Measurements from ENCODE around the gene FAF1.
"Not testable (repeated sequence)": the region's sequence is repeated elsewhere in the genome, so short reads cannot be mapped to it uniquely, and the experiment has no call there.

Gene FAF1

GRCh38 chr1:50833216-50833615 is 126.9 kb downstream of the FAF1 start:
- no peak for DNase-seq

GRCh38 chr1:50832167-50832566 is 127.9 kb downstream of the FAF1 start:
- DNase-seq, result no peak

- no peak for DNase-seq
Observed at GRCh38 chr1:50831300-50832061, 128.6 kb downstream of the FAF1 start.

- DNase-seq, result no peak
Observed at GRCh38 chr1:50830621-50831020, 129.4 kb downstream of the FAF1 start.

- DNase-seq, result no peak
Observed at GRCh38 chr1:50829014-50829958, 130.8 kb downstream of the FAF1 start.

- DNase-seq, result no peak
Observed at GRCh38 chr1:50827546-50827945, 132.5 kb downstream of the FAF1 start.

- not testable (repeated sequence) for DNase-seq
Observed at GRCh38 chr1:50826792-50827191, 133.3 kb downstream of the FAF1 start.

DNA sequence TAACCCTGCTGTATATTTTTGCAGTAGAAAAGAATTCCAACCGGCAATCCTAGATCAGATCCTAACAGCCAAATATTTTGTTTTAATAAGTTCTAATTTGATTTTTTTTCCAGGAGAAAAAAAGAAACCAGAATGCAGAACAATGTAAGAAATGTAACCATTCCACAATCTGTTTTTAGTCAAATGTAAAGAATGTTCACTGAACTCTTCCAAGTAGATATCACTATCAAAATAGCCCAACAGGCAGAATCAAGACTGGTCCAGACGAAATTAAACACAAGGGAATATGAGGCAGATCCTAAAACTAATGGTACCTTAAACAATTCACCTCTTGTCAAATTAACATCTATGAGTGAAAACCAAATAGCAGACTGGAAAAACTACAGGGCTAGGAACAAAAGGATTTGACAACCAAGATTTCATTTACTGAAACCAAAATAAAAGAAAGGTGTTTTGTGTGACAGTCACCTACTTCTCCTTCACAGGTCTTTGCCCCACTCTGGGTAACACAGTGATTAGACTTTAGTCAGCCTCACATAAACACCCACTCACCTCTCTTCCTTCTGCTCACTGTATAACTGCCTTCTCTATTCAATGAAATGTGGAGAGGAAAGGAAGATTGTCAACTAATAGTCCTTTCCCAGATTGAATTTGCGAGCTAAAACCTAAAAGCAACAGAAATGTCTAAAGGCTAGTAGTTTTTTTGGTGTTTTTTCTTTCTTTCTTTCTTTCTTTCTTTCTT is 137.9 kb downstream of the FAF1 start:
- DNase-seq, result no peak

DNA sequence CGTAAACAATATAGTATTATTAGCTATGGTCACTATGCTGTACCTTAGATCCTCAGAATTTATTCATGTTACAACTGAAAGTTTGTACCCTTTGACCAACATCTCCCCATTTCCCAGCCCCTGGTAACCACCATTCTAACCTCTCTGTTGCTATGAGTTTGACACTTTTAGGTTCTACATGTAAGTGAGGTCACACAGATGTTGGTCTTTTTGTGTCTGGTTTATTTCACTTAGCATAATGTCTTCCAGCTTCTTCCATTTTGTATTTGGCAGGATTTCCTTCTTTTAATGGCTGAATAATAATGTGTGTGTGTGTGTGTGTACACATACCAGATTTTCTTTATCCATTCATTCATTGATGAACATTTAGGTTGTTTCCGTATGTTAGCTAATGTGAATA is 139.5 kb downstream of the FAF1 start:
- no peak for DNase-seq

- no peak for DNase-seq
Observed at GRCh38 chr1:50812346-50812745, 147.7 kb downstream of the FAF1 start.

GRCh38 chr1:50808296-50808695 is 151.8 kb downstream of the FAF1 start:
- DNase-seq, result no peak

- DNase-seq, result no peak
Observed at GRCh38 chr1:50796272-50796671, 163.8 kb downstream of the FAF1 start.

- no peak for DNase-seq
Observed at GRCh38 chr1:50793521-50793920, 166.5 kb downstream of the FAF1 start.

DNA sequence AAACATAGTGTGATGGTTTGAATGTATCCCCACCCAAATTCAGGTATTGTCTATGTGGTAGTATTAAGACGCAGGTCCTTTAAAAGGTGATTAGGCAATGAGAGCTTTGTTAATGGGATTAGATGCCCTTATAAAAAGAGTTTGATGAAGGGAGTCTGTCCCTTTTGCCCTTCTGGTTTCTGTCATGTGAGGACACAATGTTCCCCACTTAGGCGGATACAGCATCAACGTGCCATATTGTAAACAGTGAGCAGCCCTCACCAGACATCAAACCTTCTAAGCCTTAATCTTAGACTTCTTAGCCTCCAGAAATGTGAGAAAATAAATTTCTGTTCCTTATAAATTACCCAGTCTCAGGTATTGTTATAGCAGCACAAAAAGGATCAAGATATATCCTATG is 172.8 kb downstream of the FAF1 start:
- DNase-seq, result no peak

DNA sequence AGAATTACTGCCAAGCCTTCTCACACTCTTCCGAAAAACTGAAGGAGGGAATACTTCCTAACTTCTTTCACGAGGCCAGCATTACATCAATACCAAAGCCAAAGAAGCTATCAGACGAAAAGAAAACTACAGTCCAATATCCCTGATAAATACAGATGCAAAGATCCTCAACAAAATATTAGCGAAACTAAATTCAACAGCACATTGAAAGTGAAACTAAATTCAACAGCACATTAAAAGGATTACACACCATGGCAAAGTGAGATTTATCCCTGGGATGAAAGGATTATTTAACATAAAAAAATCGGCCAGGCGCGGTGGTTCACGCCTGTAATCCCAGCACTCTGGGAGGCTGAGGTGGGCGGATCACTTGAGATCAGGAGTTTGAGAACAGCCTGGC is 176.8 kb downstream of the FAF1 start:
- DNase-seq, result no peak

DNA sequence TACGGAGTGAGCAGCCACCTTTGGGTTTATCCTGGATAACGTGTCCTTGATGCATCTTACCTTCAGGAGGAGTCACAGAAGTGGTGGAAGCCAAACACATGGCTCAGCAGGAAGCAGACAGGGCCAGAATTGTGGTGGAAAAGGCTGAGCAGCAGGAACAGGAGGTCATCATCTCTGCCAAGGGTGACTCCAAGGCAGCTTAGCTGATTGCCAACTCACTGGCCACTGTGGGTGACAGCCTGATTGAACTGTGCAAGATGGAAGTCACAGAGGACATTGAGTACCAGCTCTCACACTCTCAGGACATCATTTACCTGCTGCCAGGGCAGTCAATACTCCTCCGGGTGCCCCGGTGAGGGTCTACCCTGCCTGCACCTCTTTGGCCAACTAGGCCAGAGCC is 179.3 kb downstream of the FAF1 start:
- DNase-seq, result no peak

DNA sequence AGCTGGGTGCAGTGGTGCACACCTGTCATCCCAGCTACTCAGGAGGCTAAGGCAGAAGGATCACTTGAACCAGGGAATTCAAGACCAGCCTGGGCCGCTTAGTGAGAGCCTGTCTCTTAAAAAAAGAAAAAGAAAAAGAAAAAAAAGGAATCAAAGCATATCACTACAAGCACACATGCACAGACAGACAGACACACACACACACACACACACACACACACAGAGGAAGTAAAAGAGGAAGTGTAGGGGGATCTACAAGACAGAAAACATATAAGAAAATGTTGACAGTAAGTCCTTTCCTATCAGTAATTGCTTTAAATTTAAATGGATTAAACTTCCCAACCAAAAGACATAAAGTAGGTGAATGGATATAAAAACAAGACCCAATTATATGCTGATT is 180.3 kb downstream of the FAF1 start:
- no peak for DNase-seq

- no peak for DNase-seq
Observed at GRCh38 chr1:50775740-50776139, 184.3 kb downstream of the FAF1 start.

GRCh38 chr1:50774759-50775351 is 185.2 kb downstream of the FAF1 start:
- no peak for DNase-seq

GRCh38 chr1:50766688-50767087 is 193.4 kb downstream of the FAF1 start:
- DNase-seq, result no peak

GRCh38 chr1:50756543-50756942 is 203.5 kb downstream of the FAF1 start:
- not testable (repeated sequence) for DNase-seq

GRCh38 chr1:50754764-50755163 is 205.3 kb downstream of the FAF1 start:
- not testable (repeated sequence) for DNase-seq

All from stimulated activated CD4-positive, alpha-beta T cell treated with anti-CD3 and anti-CD28 coated beads, Interleukin-4, amount 100 ng/mL, for 4 hours (primary cell).